GM12801 (cell line): ENCODE data around the gene NID1.

Experiments used
- TF ChIP-seq, protein P1 (sequence below): IDR thresholded peaks from one replicate; pipeline ENCODE4 v1.5.1; 2011; ENCODE audit warnings: control low read depth; ENCODE audit not compliant: insufficient read length; ENCODE audit errors: extremely low read depth

NID1 gene

DNA sequence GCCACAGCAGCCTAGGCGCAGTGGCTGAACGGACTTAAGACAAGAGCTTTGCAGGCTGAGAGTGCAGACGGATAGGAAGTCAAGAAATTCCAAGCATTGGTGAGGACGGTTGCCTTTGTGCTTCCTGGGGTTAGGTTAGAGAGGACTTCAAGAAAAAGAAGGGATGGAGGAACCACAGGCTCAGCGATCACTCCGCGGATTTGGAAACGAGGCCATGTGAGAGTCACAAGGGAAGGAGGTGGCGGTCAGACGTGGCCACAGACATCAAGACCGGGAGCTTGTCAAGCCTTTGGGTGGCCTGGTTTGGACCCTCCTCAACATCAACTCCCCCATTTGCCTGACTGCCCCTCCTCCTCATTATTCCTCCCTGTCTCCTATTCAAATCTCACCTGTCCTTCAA, 62.3 kb downstream of the NID1 start:
- TF ChIP-seq, protein P1, sequence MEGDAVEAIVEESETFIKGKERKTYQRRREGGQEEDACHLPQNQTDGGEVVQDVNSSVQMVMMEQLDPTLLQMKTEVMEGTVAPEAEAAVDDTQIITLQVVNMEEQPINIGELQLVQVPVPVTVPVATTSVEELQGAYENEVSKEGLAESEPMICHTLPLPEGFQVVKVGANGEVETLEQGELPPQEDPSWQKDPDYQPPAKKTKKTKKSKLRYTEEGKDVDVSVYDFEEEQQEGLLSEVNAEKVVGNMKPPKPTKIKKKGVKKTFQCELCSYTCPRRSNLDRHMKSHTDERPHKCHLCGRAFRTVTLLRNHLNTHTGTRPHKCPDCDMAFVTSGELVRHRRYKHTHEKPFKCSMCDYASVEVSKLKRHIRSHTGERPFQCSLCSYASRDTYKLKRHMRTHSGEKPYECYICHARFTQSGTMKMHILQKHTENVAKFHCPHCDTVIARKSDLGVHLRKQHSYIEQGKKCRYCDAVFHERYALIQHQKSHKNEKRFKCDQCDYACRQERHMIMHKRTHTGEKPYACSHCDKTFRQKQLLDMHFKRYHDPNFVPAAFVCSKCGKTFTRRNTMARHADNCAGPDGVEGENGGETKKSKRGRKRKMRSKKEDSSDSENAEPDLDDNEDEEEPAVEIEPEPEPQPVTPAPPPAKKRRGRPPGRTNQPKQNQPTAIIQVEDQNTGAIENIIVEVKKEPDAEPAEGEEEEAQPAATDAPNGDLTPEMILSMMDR: no peak

DNA sequence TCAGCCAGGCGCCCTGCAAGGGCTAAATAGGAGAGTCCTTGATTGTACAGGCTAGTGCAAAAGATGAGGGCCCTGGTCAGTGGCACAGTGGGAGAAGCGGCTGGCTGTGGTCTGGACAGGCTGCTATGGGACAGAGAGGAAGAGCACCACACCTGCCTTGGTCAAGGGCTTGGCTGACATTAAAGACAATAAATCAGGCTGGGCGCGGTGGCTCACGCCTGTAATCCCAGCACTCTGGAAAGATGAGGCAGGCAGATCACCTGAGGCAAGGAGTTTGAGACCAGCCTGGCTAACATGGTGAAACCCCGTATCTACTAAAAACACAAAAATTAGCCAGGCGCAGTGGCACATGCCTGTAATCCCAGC, 62.9 kb downstream of the NID1 start:
- TF ChIP-seq, protein P1: no peak

DNA sequence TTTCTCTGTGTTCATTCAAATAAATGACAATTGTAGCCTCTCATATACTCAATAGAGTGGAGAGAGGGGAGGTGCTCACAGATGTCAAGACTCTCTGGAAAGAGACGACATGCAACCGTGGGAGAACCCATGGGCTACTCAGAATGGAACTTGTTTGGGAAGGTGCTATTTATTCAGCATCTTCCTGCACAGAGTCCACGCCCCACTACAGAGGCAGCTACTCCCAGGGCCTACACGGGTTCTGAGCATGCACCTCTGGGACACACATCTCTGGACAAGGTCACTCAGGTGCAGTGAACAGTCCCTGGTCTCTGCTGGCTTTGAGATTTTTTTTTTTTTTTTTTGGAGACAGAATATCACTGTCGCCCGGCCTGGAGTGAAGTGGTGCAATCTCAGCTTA, 64.1 kb downstream of the NID1 start:
- TF ChIP-seq, protein P1: no peak

DNA sequence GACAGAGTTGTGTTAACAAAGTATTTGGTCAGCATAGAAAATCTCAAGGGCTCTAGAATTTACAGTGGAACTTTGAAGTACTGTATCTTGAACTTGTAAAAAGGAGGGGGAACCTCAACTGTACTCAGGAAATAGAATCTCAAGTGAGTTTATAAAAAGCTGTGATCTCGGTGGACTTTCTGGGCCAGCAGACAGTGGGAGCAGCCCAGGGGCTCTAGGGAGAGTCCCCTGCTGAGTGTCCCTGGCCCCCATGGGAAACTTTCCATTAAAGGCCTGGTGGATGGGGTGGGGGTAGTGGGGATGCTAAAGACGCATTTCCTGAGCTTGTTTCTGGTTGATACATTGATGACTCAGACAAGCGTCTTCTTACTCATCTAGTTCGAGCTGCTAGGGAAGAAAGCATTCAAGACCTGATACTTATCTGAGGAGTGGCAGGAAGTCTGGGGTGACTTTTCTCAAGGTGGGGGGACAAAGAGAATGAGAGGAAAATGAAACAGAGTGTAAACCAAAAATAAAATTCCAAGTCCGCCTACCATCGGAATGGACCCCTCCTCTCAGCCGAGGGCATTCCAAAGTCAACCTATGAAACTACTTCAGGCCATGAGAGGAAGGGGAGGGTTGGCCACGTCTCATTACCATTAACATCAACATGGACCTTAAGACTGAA, 65.5 kb downstream of the NID1 start:
- TF ChIP-seq, protein P1: no peak

DNA sequence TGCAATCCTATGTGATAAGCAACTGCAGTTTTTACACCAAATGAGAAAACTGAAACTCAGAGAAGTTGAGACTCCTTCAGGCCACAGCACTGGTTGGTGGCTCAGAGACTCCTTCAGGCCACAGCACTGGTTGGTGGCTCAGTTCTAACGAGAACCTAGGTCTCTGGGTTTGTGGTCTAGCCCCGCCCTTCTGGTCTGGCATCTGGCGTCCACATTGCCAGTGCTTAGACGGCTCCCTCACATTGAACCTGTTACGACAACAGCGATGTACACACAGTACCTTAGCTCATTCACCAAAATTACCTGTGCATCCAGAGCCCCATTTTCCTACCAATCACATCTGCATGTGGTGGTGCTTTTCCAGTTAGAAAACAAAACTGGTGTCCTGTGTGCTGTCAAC, 66.1 kb downstream of the NID1 start:
- TF ChIP-seq, protein P1: no peak

DNA sequence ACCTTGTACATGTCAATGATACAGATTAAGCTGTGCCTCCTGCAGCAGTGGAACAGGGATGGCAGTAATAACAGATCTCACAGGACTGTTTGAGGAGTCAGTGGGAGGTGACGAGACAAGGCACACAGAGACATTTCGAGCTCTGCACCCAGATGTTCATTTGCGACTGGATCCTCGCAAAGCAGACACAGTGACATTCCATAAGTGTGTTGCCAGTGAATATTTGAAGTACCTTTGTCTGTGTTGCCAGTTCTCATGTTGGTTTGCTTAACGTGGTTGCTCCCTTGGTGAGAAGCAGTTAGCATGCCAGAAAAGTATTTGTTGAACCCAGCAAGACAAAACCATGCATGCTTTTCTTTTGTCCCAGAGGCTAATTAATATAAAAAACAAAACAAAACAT, 67.0 kb downstream of the NID1 start:
- TF ChIP-seq, protein P1: no peak

DNA sequence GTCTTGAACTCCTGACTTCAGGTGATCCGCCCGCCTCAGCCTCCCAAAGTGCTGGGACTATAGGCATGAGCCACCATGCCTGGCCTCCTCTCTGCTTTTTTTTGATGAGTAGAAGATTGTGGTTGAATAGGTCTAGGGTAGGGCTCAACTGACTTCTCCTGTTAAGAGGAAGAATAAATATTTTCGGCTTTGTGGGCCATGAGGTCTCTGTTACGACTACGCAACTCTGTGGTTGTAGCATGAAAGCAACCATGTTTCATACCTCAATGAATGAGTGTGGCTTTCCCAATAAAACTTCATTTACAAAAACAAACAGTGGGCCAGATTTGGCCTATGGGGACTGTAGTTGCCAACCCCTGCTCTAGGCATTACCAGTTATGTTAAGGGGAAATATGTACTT, 67.8 kb downstream of the NID1 start:
- TF ChIP-seq, protein P1: no peak
